Measurements from ENCODE around the gene ZBTB20.

GRCh38 chr3:114582929-114583328, 564.2 kb downstream of the ZBTB20 start:
- TF ChIP-seq, protein P1, sequence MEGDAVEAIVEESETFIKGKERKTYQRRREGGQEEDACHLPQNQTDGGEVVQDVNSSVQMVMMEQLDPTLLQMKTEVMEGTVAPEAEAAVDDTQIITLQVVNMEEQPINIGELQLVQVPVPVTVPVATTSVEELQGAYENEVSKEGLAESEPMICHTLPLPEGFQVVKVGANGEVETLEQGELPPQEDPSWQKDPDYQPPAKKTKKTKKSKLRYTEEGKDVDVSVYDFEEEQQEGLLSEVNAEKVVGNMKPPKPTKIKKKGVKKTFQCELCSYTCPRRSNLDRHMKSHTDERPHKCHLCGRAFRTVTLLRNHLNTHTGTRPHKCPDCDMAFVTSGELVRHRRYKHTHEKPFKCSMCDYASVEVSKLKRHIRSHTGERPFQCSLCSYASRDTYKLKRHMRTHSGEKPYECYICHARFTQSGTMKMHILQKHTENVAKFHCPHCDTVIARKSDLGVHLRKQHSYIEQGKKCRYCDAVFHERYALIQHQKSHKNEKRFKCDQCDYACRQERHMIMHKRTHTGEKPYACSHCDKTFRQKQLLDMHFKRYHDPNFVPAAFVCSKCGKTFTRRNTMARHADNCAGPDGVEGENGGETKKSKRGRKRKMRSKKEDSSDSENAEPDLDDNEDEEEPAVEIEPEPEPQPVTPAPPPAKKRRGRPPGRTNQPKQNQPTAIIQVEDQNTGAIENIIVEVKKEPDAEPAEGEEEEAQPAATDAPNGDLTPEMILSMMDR (IDR thresholded peaks at IDR 0.05), result no peak
- no peak for TF ChIP-seq POLR2A (IDR thresholded peaks at IDR 0.05)

Measured in right lobe of liver (tissue), 4 donors.